Erythroblast (primary cell): ENCODE results near the gene ARGLU1.

ENCODE experiments used
- GATA1 ChIP-seq: IDR thresholded peaks from 2 replicates; pipeline ENCODE4 v1.6.1; 2011; ENCODE audit warnings: low read depth, mild to moderate bottlenecking, control low read depth, low read length, moderate library complexity
- POLR2A ChIP-seq: IDR thresholded peaks from 2 replicates; pipeline ENCODE4 v1.6.1; 2011; ENCODE audit warnings: mild to moderate bottlenecking, low read length

GRCh38 chr13:106520251-106521054 is 47.5 kb downstream of the ARGLU1 start:
- no peak for TF ChIP-seq POLR2A
- TF ChIP-seq GATA1: no peak
